Neural progenitor cell (in vitro differentiated cells): ENCODE results near the gene SLC24A4. TPM values are rescaled to one million over a fixed set of nuclear protein-coding genes. Genes with fewer than 3 reads are reported as not detected.
A peak's percentile ranks its signal among the peaks of the same experiment; 100 is the strongest.

Experiments used
- DNase-seq: peaks from one replicate; pipeline ENCODE4 v3.0.0-alpha.2; 2016; ENCODE audit warnings: low spot score
- H2AFZ ChIP-seq: fragments of 200-600 bp; sonication (generic); replicated peaks from 2 replicates; pipeline ENCODE4 v1.6.1; 2016; ENCODE audit warnings: antibody characterized with exemption
- H3F3A ChIP-seq: fragments of 200-600 bp; sonication (generic); 2 replicates; pipeline ENCODE4 v1.6.1; 2016; ENCODE audit warnings: antibody characterized with exemption, low read depth
- H3K27ac ChIP-seq: fragments of 200-600 bp; sonication (generic); 2 replicates; pipeline ENCODE4 v1.5.1; 2016; ENCODE audit warnings: mild to moderate bottlenecking
- H3K27me3 ChIP-seq: fragments of 200-600 bp; sonication (generic); 2 replicates; pipeline ENCODE4 v1.6.1; 2016; ENCODE audit warnings: mild to moderate bottlenecking, moderate library complexity
- H3K36me3 ChIP-seq: fragments of 200-600 bp; sonication (generic); 2 replicates; pipeline ENCODE4 v1.5.1; 2016
- H3K4me1 ChIP-seq: fragments of 200-600 bp; sonication (generic); 2 replicates; pipeline ENCODE4 v1.6.1; 2016; ENCODE audit warnings: mixed run types
- H3K4me2 ChIP-seq: fragments of 200-600 bp; sonication (generic); 2 replicates; pipeline ENCODE4 v1.6.1; 2016
- H3K4me3 ChIP-seq: fragments of 200-600 bp; sonication (generic); 2 replicates; pipeline ENCODE4 v1.5.1; 2016
- H3K79me2 ChIP-seq: fragments of 200-600 bp; sonication (generic); 2 replicates; pipeline ENCODE4 v1.6.1; 2016; ENCODE audit warnings: low read depth
- H3K9ac ChIP-seq: fragments of 200-600 bp; sonication (generic); 2 replicates; pipeline ENCODE4 v1.6.1; 2016
- H3K9me3 ChIP-seq: fragments of 200-600 bp; sonication (generic); 2 replicates; pipeline ENCODE4 v1.5.1; 2016; ENCODE audit warnings: low read depth
- H4K20me1 ChIP-seq: fragments of 200-600 bp; sonication (generic); 2 replicates; pipeline ENCODE4 v1.6.1; 2016; ENCODE audit warnings: low read depth
- H3K27ac Mint-ChIP-seq: 3 replicates; pipeline ENCODE4 v1.8.0; 2021; ENCODE audit warnings: mixed read lengths
- H3K27me3 Mint-ChIP-seq: 2 replicates; pipeline ENCODE4 v1.8.0; 2022; ENCODE audit warnings: low read depth, mild to moderate bottlenecking, inconsistent platforms, moderate library complexity, mixed read lengths; ENCODE audit not compliant: insufficient read depth
- H3K36me3 Mint-ChIP-seq: 3 replicates; pipeline ENCODE4 v1.8.0; 2021; ENCODE audit warnings: mixed read lengths
- H3K4me1 Mint-ChIP-seq: 3 replicates; pipeline ENCODE4 v1.8.0; 2021; ENCODE audit warnings: mixed read lengths
- H3K4me3 Mint-ChIP-seq: 3 replicates; pipeline ENCODE4 v1.8.0; 2021; ENCODE audit warnings: mild to moderate bottlenecking, moderate library complexity, mixed read lengths
- H3K9me3 Mint-ChIP-seq: 3 replicates; pipeline ENCODE4 v1.8.0; 2020; ENCODE audit warnings: mixed read lengths
- CTCF ChIP-seq: fragments of 200-600 bp; sonication (generic); IDR thresholded peaks from 2 replicates; pipeline ENCODE4 v1.5.1; 2017; ENCODE audit warnings: antibody characterized with exemption, mild to moderate bottlenecking
- EZH2 ChIP-seq: fragments of 200-600 bp; sonication (generic); IDR thresholded peaks from 2 replicates; pipeline ENCODE4 v1.6.1; 2017; ENCODE audit warnings: antibody characterized with exemption, mild to moderate bottlenecking, moderate library complexity
- EZH2phosphoT487 ChIP-seq: fragments of 200-600 bp; sonication (generic); IDR thresholded peaks from 2 replicates; pipeline ENCODE4 v1.6.1; 2017; ENCODE audit warnings: antibody characterized with exemption
- total RNA-seq: library from RNA; depleted of rRNA; stranded (reverse); fragments of >200 nt; gene quantifications from 2 replicates; pipeline ENCODE4 v1.2.3, GENCODE V29; 2015; ENCODE audit warnings: low replicate concordance

Gene SLC24A4
- total RNA-seq, 1 donor from 2014 or later, result 0.73 TPM

DNA sequence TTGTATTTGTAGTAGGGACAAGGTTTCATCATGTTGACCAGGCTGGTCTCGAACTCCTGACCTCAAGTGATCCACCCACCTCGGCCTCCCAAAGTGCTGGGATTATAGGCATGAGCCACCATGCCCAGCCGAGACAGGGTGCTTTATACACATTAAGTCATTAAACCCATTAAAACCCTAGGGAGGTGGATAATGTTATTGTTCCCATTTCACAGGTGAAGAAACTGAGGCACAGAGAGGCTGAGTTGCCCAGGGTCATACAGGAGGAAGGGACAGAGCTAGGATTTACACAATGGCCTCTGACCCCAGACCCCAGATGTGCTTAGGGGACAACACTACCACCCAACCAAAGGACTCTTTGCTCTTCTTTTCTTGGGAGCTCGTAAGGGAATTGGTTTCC, 139.6 kb downstream of the SLC24A4 start:
- Mint-ChIP-seq H3K9me3 (peaks cover 2% of the 10 kb centered on the region), H3K27me3 (peaks cover 5% of the 10 kb centered on the region), H3K4me3 (no peak overlapping the region), H3K27ac (no peak overlapping the region), H3K4me1 (peaks cover 7% of the 10 kb centered on the region), H3K36me3 (no peaks in the 10 kb centered on the region)
- H3K4me1 ChIP-seq, result no peaks in the 10 kb centered on the region
- no peaks in the 10 kb centered on the region for H3K79me2 ChIP-seq
- H3F3A ChIP-seq, result no peaks in the 10 kb centered on the region
- H3K36me3 ChIP-seq, result no peaks in the 10 kb centered on the region
- no peaks in the 10 kb centered on the region for H3K27me3 ChIP-seq
- DNase-seq, result no peak
- H2AFZ ChIP-seq, result no peak overlapping the region
- H3K27ac ChIP-seq, result no peak overlapping the region
- no peak overlapping the region for H3K4me2 ChIP-seq
- TF ChIP-seq EZH2 (no peak), CTCF (no peak), EZH2phosphoT487 (no peak)
- no peaks in the 10 kb centered on the region for H4K20me1 ChIP-seq
- H3K9me3 ChIP-seq, result no peaks in the 10 kb centered on the region
- no peak overlapping the region for H3K9ac ChIP-seq
- no peak overlapping the region for H3K4me3 ChIP-seq

- Histone ChIP-seq H3K36me3 (no peaks in the 10 kb centered on the region), H3F3A (no peaks in the 10 kb centered on the region), H3K79me2 (no peaks in the 10 kb centered on the region), H3K27me3 (no peaks in the 10 kb centered on the region), H4K20me1 (no peaks in the 10 kb centered on the region), H3K9ac (no peak overlapping the region), H3K9me3 (no peaks in the 10 kb centered on the region), H3K4me2 (no peak overlapping the region), H3K4me1 (no peaks in the 10 kb centered on the region), H3K27ac (no peak overlapping the region), H2AFZ (peak overlapping the region; percentile 17), H3K4me3 (no peak overlapping the region)
- Mint-ChIP-seq H3K4me1 (peaks cover 7% of the 10 kb centered on the region), H3K9me3 (peaks cover 5% of the 10 kb centered on the region), H3K4me3 (no peak overlapping the region), H3K36me3 (no peaks in the 10 kb centered on the region), H3K27ac (no peak overlapping the region), H3K27me3 (peaks cover 5% of the 10 kb centered on the region)
- DNase-seq, result no peak
- no peak for TF ChIP-seq EZH2
- TF ChIP-seq CTCF, result no peak
- TF ChIP-seq EZH2phosphoT487, result no peak
Measured at GRCh38 chr14:92463141-92463540, 140.2 kb downstream of the SLC24A4 start.

- no peak for DNase-seq
- Histone ChIP-seq H3K79me2 (no peaks in the 10 kb centered on the region), H3K27me3 (no peaks in the 10 kb centered on the region), H3K27ac (no peak overlapping the region), H3K4me2 (no peak overlapping the region), H3K9me3 (no peaks in the 10 kb centered on the region), H4K20me1 (no peaks in the 10 kb centered on the region), H3K4me3 (no peak overlapping the region), H3K9ac (no peak overlapping the region), H2AFZ (no peak overlapping the region), H3F3A (no peaks in the 10 kb centered on the region), H3K4me1 (no peaks in the 10 kb centered on the region), H3K36me3 (no peaks in the 10 kb centered on the region)
- no peak overlapping the region for H3K4me3 Mint-ChIP-seq
- H3K36me3 Mint-ChIP-seq, result no peaks in the 10 kb centered on the region
- H3K27me3 Mint-ChIP-seq, result peaks cover 5% of the 10 kb centered on the region
- no peak overlapping the region for H3K27ac Mint-ChIP-seq
- no peak for TF ChIP-seq CTCF
- no peak for TF ChIP-seq EZH2phosphoT487
- no peak for TF ChIP-seq EZH2
- H3K4me1 Mint-ChIP-seq, result peaks cover 7% of the 10 kb centered on the region
- peaks cover 10% of the 10 kb centered on the region for H3K9me3 Mint-ChIP-seq
Measured at GRCh38 chr14:92464156-92464555, 141.2 kb downstream of the SLC24A4 start.

DNA sequence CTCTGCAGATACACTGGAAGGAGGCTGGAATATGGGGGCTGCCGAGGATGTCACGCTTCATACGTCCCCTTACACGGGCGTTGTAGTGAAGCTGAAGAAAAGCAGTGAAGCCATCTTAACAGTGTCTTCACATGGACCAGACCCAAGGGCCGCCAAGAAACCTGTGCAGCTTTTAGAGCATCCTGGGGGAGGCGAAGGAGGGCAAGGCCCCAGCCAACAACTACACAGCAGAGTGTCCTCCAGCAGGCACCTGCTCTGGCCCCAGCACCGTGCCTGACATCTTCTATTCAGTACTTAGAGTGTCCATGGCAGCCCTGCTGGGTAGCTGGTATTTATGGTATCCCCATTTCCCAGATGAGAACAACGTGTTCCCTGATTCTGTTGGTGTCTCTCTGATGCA, 141.8 kb downstream of the SLC24A4 start:
- Histone ChIP-seq H3K4me1 (no peaks in the 10 kb centered on the region), H3K9me3 (no peaks in the 10 kb centered on the region), H3K9ac (no peak overlapping the region), H4K20me1 (no peaks in the 10 kb centered on the region), H3K79me2 (no peaks in the 10 kb centered on the region), H3K27ac (no peak overlapping the region), H2AFZ (no peak overlapping the region), H3K4me3 (no peak overlapping the region), H3K36me3 (no peaks in the 10 kb centered on the region), H3F3A (no peaks in the 10 kb centered on the region), H3K27me3 (no peaks in the 10 kb centered on the region), H3K4me2 (no peak overlapping the region)
- peaks cover 13% of the 10 kb centered on the region for H3K9me3 Mint-ChIP-seq
- no peak overlapping the region for H3K4me3 Mint-ChIP-seq
- peaks cover 5% of the 10 kb centered on the region for H3K27me3 Mint-ChIP-seq
- peaks cover 5% of the 10 kb centered on the region for H3K4me1 Mint-ChIP-seq
- no peak overlapping the region for H3K27ac Mint-ChIP-seq
- TF ChIP-seq CTCF, result no peak
- no peak for TF ChIP-seq EZH2
- no peak for TF ChIP-seq EZH2phosphoT487
- no peak for DNase-seq
- no peaks in the 10 kb centered on the region for H3K36me3 Mint-ChIP-seq
